OCI-LY1 (cell line): ENCODE data around the gene CCDC102A.
A peak's percentile ranks its signal among the peaks of the same experiment; 100 is the strongest.

ENCODE experiments used
- H2AFZ ChIP-seq: fragments of 200-600 bp; sonication (generic), shearing (Covaris generic); 2 replicates; pipeline ENCODE4 v1.6.0; 2014; ENCODE audit warnings: antibody characterized with exemption, mild to moderate bottlenecking, low read length
- H3F3A ChIP-seq: fragments of 200-600 bp; sonication (generic), shearing (Covaris generic); 2 replicates; pipeline ENCODE4 v1.6.0; 2014; ENCODE audit warnings: mild to moderate bottlenecking, antibody characterized with exemption, low read length, moderate library complexity; ENCODE audit not compliant: insufficient read depth
- H3K27ac ChIP-seq: fragments of 200-600 bp; sonication (generic); 2 replicates; pipeline ENCODE4 v1.5.1; 2014; ENCODE audit warnings: low read length, mixed run types, mild to moderate bottlenecking, low read depth; ENCODE audit not compliant: poor library complexity, severe bottlenecking
- H3K27me3 ChIP-seq: fragments of 200-600 bp; sonication (generic); 2 replicates; pipeline ENCODE4 v1.6.0; 2014; ENCODE audit warnings: antibody characterized with exemption, mild to moderate bottlenecking, low read length, moderate library complexity; ENCODE audit not compliant: insufficient read depth
- H3K36me3 ChIP-seq: fragments of 200-600 bp; sonication (generic); 2 replicates; pipeline ENCODE4 v1.6.1; 2014; ENCODE audit warnings: mild to moderate bottlenecking, antibody characterized with exemption, low read length, moderate library complexity, mixed read lengths; ENCODE audit not compliant: insufficient read depth
- H3K4me1 ChIP-seq: fragments of 200-600 bp; sonication (generic); 2 replicates; pipeline ENCODE4 v1.5.1; 2014; ENCODE audit warnings: mild to moderate bottlenecking, low read length, moderate library complexity; ENCODE audit not compliant: insufficient read depth, severe bottlenecking
- H3K4me2 ChIP-seq: fragments of 200-600 bp; sonication (generic), shearing (Covaris generic); 2 replicates; pipeline ENCODE4 v1.6.1; 2014; ENCODE audit warnings: low read length
- H3K4me3 ChIP-seq: fragments of 200-600 bp; sonication (generic); 2 replicates; pipeline ENCODE4 v1.5.1; 2014; ENCODE audit warnings: low read length, low read depth, mild to moderate bottlenecking, mixed read lengths; ENCODE audit not compliant: poor library complexity, severe bottlenecking
- H3K79me2 ChIP-seq: fragments of 200-600 bp; shearing (Covaris generic); 2 replicates; pipeline ENCODE4 v1.6.1; 2016; ENCODE audit warnings: mixed run types, low read length, mixed read lengths; ENCODE audit not compliant: insufficient read depth
- H3K9ac ChIP-seq: fragments of 200-600 bp; sonication (generic), shearing (Covaris generic); 2 replicates; pipeline ENCODE4 v1.6.1; 2014; ENCODE audit warnings: mild to moderate bottlenecking, low read length, mixed read lengths
- H3K9me2 ChIP-seq: fragments of 200-600 bp; sonication (generic), shearing (Covaris generic); 2 replicates; pipeline ENCODE4 v1.6.1; 2014; ENCODE audit warnings: low read depth, mild to moderate bottlenecking, low read length, mixed read lengths
- H3K9me3 ChIP-seq: fragments of 200-600 bp; shearing (Covaris generic); 2 replicates; pipeline ENCODE4 v1.6.1; 2014; ENCODE audit warnings: low read length, mixed read lengths
- H4K20me1 ChIP-seq: fragments of 200-600 bp; sonication (generic), shearing (Covaris generic); 2 replicates; pipeline ENCODE4 v1.6.0; 2016; ENCODE audit warnings: mild to moderate bottlenecking, low read length; ENCODE audit not compliant: insufficient read depth
- CTCF ChIP-seq: fragments of 200-600 bp; sonication (generic), shearing (Covaris generic); IDR thresholded peaks from 2 replicates; pipeline ENCODE4 v1.5.1; 2017; ENCODE audit warnings: mild to moderate bottlenecking, antibody characterized with exemption, low read length, moderate library complexity, mixed read lengths
- EZH2 ChIP-seq: fragments of 200-600 bp; sonication (generic), shearing (Covaris generic); IDR thresholded peaks from 2 replicates; pipeline ENCODE4 v1.8.0; 2017; ENCODE audit warnings: borderline replicate concordance, mixed run types, mild to moderate bottlenecking, antibody characterized with exemption, low read length, moderate library complexity, mixed read lengths

CCDC102A gene

DNA sequence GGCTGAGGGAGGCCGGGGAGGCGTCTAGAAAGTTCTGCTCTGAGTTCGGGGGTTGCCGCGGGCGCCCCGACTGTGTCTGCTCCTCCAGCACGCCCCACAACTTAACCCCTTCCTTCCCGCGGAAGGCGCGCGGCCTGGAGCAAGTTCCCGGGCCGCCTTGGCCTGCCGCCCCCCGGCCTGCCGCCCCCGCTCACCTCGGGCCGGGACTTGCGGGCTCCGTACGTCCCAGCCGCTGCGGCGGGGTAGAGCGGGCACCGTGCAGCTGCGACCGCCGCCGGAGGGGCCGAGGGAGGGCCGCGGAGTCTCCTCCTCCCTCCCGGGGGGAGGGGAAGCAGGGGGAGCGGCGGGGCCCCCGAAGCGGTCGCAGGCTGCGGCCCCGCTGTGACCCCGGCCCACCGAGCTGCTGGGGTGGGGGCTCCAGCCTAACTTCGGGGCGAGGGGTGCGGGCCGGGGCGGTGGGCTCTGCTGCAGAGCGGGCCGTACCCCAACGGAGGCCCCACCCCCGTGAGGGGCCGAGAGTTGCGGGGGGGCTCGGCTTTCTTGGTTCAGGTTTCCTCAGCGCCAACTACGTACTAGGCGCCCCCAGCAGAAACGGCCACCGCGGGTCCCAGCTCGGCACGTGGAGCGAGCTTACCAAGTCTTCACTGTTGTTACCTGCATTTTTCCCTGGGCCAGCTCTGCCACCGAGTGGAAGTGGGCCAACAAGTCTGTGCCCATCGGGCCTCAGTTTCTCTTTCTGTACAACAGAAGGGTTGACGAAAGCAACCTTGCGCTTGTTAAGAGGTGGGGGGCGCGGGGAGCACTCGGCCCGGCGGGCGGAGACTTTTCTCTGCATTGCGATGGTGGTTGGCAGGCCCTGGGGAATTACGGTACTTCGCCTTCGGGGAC is at the start of gene CCDC102A:
Gene CCDC102A, minus strand, starts transcription at position 266 of the 888 bp plus-strand sequence. CDS start 7,394 bp downstream, outside the sequence.
- Histone ChIP-seq H4K20me1 (no peaks in the 10 kb centered on the region), H3K4me2 (peak within 1 kb of the TSS; percentile 92), H3K9me3 (no peaks in the 10 kb centered on the region), H3F3A (no peaks in the 10 kb centered on the region), H3K9me2 (no peaks in the 10 kb centered on the region), H3K79me2 (no peaks in the 10 kb centered on the region), H3K36me3 (no peaks in the 10 kb centered on the region), H3K27ac (no peak within 1 kb of the TSS), H3K4me1 (peaks cover 15% of the 10 kb centered on the region), H2AFZ (peak within 1 kb of the TSS; percentile 55; the same call in 1 of the 2 replicates), H3K27me3 (no peaks in the 10 kb centered on the region), H3K9ac (peak within 1 kb of the TSS; percentile 79), H3K4me3 (peak within 1 kb of the TSS; percentile 84)
- no peak for TF ChIP-seq EZH2
- no peak for TF ChIP-seq CTCF

DNA sequence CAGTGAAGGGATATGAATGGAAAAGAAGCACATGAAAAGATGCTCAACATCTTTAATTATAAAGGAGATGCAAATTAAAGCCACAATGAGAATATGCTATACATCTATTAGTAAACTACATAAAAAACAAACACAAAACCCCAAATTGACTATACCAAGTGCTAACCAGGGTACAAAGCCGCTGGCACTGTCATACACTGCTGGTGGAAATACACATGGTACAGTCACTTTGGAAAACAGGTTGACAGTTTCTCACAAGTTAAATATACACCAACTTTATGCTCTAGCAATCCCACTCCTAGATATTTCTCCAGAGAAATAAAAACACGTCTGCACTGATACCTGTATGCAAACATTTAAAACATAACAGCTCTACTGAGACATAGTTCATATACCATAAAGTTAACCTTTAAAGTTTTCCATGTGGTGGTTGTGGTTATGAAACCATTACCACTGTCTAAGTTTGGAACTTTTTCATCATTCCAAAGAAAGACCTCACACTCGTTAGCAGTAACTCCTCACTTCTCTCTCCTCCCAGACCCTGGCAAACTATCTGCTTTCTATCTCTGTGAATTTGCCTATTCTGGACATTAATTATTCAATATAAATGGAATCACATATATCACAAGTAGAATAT is 48.8 kb upstream of the CCDC102A start:
- Histone ChIP-seq H3K9me2 (no peaks in the 10 kb centered on the region), H3K4me2 (no peak overlapping the region), H3K27ac (no peak overlapping the region), H4K20me1 (no peaks in the 10 kb centered on the region), H3K9me3 (no peaks in the 10 kb centered on the region), H3K79me2 (no peaks in the 10 kb centered on the region), H3F3A (no peaks in the 10 kb centered on the region), H3K4me3 (no peak overlapping the region), H3K4me1 (no peaks in the 10 kb centered on the region), H2AFZ (no peak overlapping the region), H3K36me3 (no peaks in the 10 kb centered on the region), H3K9ac (no peak overlapping the region), H3K27me3 (no peaks in the 10 kb centered on the region)
- TF ChIP-seq EZH2 (no peak), CTCF (no peak)

DNA sequence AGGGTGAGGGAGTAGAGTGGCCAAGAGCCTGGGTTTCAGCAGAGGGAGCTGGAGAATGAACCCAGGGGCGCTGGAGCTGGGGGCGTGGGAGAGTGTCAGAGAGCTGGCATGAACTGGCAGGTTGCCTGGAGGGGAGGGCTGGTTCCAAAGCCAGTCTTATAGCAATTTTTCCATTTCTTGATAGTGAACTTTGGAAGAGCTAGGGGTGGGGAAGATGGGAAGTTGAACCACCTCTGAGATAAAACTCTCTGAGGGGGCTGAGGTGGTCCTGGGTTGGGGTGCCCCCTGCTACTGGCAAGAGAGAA is 42.9 kb upstream of the CCDC102A start:
- Histone ChIP-seq H3K4me2 (no peak overlapping the region), H3K4me1 (no peaks in the 10 kb centered on the region), H3K9me2 (no peaks in the 10 kb centered on the region), H3K27ac (no peak overlapping the region), H3K79me2 (no peaks in the 10 kb centered on the region), H3K9me3 (no peaks in the 10 kb centered on the region), H2AFZ (no peak overlapping the region), H4K20me1 (no peaks in the 10 kb centered on the region), H3K36me3 (no peaks in the 10 kb centered on the region), H3K4me3 (no peak overlapping the region), H3K9ac (no peak overlapping the region), H3F3A (no peaks in the 10 kb centered on the region), H3K27me3 (no peaks in the 10 kb centered on the region; the same call in 1 of the 2 replicates)
- TF ChIP-seq EZH2 (no peak), CTCF (no peak)
